GM21737 (cell line): ENCODE results near the gene CLNS1A.
A peak's percentile ranks its signal among the peaks of the same experiment; 100 is the strongest.
"Not testable (repeated sequence)": the region's sequence is repeated elsewhere in the genome, so short reads cannot be mapped to it uniquely, and the experiment has no call there.

Source experiments
- ATAC-seq: cut with Tn5 transposase; IDR thresholded peaks from one replicate; pipeline ENCODE4 v1.9.1; 2021; ENCODE audit warnings: mild to moderate bottlenecking, moderate library complexity; ENCODE audit not compliant: unreplicated experiment

Gene CLNS1A

GRCh38 chr11:77619576-77620198, 17.9 kb downstream of the CLNS1A start:
- ATAC-seq: no peak

- no peak for ATAC-seq
Observed at GRCh38 chr11:77617892-77618291, 19.7 kb downstream of the CLNS1A start.

- ATAC-seq: no peak
Observed at GRCh38 chr11:77611921-77612320, 25.7 kb downstream of the CLNS1A start.

- no peak for ATAC-seq
Observed at GRCh38 chr11:77609234-77609633, 28.4 kb downstream of the CLNS1A start.

- ATAC-seq: no peak
Observed at GRCh38 chr11:77604281-77604680, 33.3 kb downstream of the CLNS1A start.

GRCh38 chr11:77602381-77603088, 35.1 kb downstream of the CLNS1A start:
- ATAC-seq: no peak

- no peak for ATAC-seq
Observed at GRCh38 chr11:77598195-77598594, 39.4 kb downstream of the CLNS1A start.

GRCh38 chr11:77596626-77597025, 41.0 kb downstream of the CLNS1A start:
- ATAC-seq: no peak

GRCh38 chr11:77593883-77594282, 43.7 kb downstream of the CLNS1A start:
- ATAC-seq: no peak

GRCh38 chr11:77592727-77593126, 44.9 kb downstream of the CLNS1A start:
- no peak for ATAC-seq

GRCh38 chr11:77590194-77590782, 47.3 kb downstream of the CLNS1A start:
- peak; percentile 16 for ATAC-seq

GRCh38 chr11:77589521-77590193, 47.9 kb downstream of the CLNS1A start, which contains the start of gene AQP11:
Gene AQP11, plus strand, starts transcription at chr11:77589953. Its CDS starts 40 bp downstream, at chr11:77589993.
- ATAC-seq: peak; percentile 81

- peak; percentile 13 for ATAC-seq
Observed at GRCh38 chr11:77589181-77589520, 48.4 kb downstream of the CLNS1A start.

- no peak for ATAC-seq
Observed at GRCh38 chr11:77580712-77581337, 56.8 kb downstream of the CLNS1A start.

GRCh38 chr11:77575428-77575827, 62.2 kb downstream of the CLNS1A start:
- not testable (repeated sequence) for ATAC-seq

- not testable (repeated sequence) for ATAC-seq
Observed at GRCh38 chr11:77570896-77571295, 66.7 kb downstream of the CLNS1A start.

- no peak for ATAC-seq
Observed at GRCh38 chr11:77569676-77570070, 67.9 kb downstream of the CLNS1A start.

GRCh38 chr11:77568916-77569675, 68.5 kb downstream of the CLNS1A start:
- ATAC-seq: no peak

- ATAC-seq: no peak
Observed at GRCh38 chr11:77568306-77568705, 69.3 kb downstream of the CLNS1A start.
